ENCODE results near the gene RASGRP4.
"Not testable (repeated sequence)": the region's sequence is repeated elsewhere in the genome, so short reads cannot be mapped to it uniquely, and the experiment has no call there.

The RASGRP4 gene

GRCh38 chr19:38413416-38413815 is 12.6 kb downstream of the RASGRP4 start:
- H3K4me3 ChIP-seq (ENCODE audit: low read length, poor library complexity, severe bottlenecking) = no peak overlapping the region
- no peak overlapping the region for H3K4me2 ChIP-seq (ENCODE audit: low read depth, low read length, poor library complexity, severe bottlenecking)
- no peak overlapping the region for H3K9ac ChIP-seq (ENCODE audit: low read depth, low read length, poor library complexity, severe bottlenecking)
- H3K9me3 ChIP-seq (ENCODE audit: insufficient read depth, low read depth, low read length) = no peaks in the 10 kb centered on the region
- no peaks in the 10 kb centered on the region for H3K27me3 ChIP-seq (ENCODE audit: insufficient read depth, low read length, poor library complexity, severe bottlenecking)
- no peaks in the 10 kb centered on the region for H3K36me3 ChIP-seq (ENCODE audit: insufficient read depth, low read length)
- H3K4me1 ChIP-seq (ENCODE audit: insufficient read depth, low read length, poor library complexity, severe bottlenecking) = no peaks in the 10 kb centered on the region
- H3F3A ChIP-seq (ENCODE audit: low read depth) = no peaks in the 10 kb centered on the region
- no peaks in the 10 kb centered on the region for H3K9me2 ChIP-seq (replicated peaks; ENCODE audit: low read depth, low read length)
- H4K20me1 ChIP-seq (ENCODE audit: insufficient read depth, low read length, poor library complexity, severe bottlenecking) = no peaks in the 10 kb centered on the region
- TF ChIP-seq EZH2phosphoT487 (IDR thresholded peaks at IDR 0.05; ENCODE audit: borderline replicate concordance) (no peak), CTCF (conservative IDR thresholded peaks at IDR 0.05; ENCODE audit: low read length) (no peak)
- H2AFZ ChIP-seq (ENCODE audit: low read length) = no peak overlapping the region
- no peaks in the 10 kb centered on the region for H3K79me2 ChIP-seq (ENCODE audit: insufficient read depth, low read length)

GRCh38 chr19:38412961-38413360 is 13.1 kb downstream of the RASGRP4 start:
- Histone ChIP-seq H3F3A (ENCODE audit: low read depth) (no peaks in the 10 kb centered on the region), H2AFZ (ENCODE audit: low read length) (no peak overlapping the region), H3K4me2 (ENCODE audit: low read depth, low read length, poor library complexity, severe bottlenecking) (no peak overlapping the region), H4K20me1 (ENCODE audit: insufficient read depth, low read length, poor library complexity, severe bottlenecking) (no peaks in the 10 kb centered on the region), H3K9ac (ENCODE audit: low read depth, low read length, poor library complexity, severe bottlenecking) (no peak overlapping the region), H3K4me3 (ENCODE audit: low read length, poor library complexity, severe bottlenecking) (no peak overlapping the region), H3K27me3 (ENCODE audit: insufficient read depth, low read length, poor library complexity, severe bottlenecking) (no peaks in the 10 kb centered on the region), H3K36me3 (ENCODE audit: insufficient read depth, low read length) (no peaks in the 10 kb centered on the region), H3K4me1 (ENCODE audit: insufficient read depth, low read length, poor library complexity, severe bottlenecking) (no peaks in the 10 kb centered on the region), H3K9me3 (ENCODE audit: insufficient read depth, low read depth, low read length) (no peaks in the 10 kb centered on the region), H3K79me2 (ENCODE audit: insufficient read depth, low read length) (no peaks in the 10 kb centered on the region), H3K9me2 (replicated peaks; ENCODE audit: low read depth, low read length) (no peaks in the 10 kb centered on the region)
- TF ChIP-seq CTCF (conservative IDR thresholded peaks at IDR 0.05; ENCODE audit: low read length) (no peak), EZH2phosphoT487 (IDR thresholded peaks at IDR 0.05; ENCODE audit: borderline replicate concordance) (no peak)

- TF ChIP-seq EZH2phosphoT487 (IDR thresholded peaks at IDR 0.05; ENCODE audit: borderline replicate concordance) (no peak), CTCF (conservative IDR thresholded peaks at IDR 0.05; ENCODE audit: low read length) (no peak)
- no peaks in the 10 kb centered on the region for H4K20me1 ChIP-seq (ENCODE audit: insufficient read depth, low read length, poor library complexity, severe bottlenecking)
- H3K79me2 ChIP-seq (ENCODE audit: insufficient read depth, low read length) = no peaks in the 10 kb centered on the region
- no peaks in the 10 kb centered on the region for H3K4me1 ChIP-seq (ENCODE audit: insufficient read depth, low read length, poor library complexity, severe bottlenecking)
- H3K9me3 ChIP-seq (ENCODE audit: insufficient read depth, low read depth, low read length) = no peaks in the 10 kb centered on the region
- H3F3A ChIP-seq (ENCODE audit: low read depth) = no peaks in the 10 kb centered on the region
- no peak overlapping the region for H2AFZ ChIP-seq (ENCODE audit: low read length)
- H3K4me2 ChIP-seq (ENCODE audit: low read depth, low read length, poor library complexity, severe bottlenecking) = no peak overlapping the region
- no peaks in the 10 kb centered on the region for H3K27me3 ChIP-seq (ENCODE audit: insufficient read depth, low read length, poor library complexity, severe bottlenecking)
- no peaks in the 10 kb centered on the region for H3K9me2 ChIP-seq (replicated peaks; ENCODE audit: low read depth, low read length)
- H3K4me3 ChIP-seq (ENCODE audit: low read length, poor library complexity, severe bottlenecking) = no peak overlapping the region
- no peaks in the 10 kb centered on the region for H3K36me3 ChIP-seq (ENCODE audit: insufficient read depth, low read length)
- no peak overlapping the region for H3K9ac ChIP-seq (ENCODE audit: low read depth, low read length, poor library complexity, severe bottlenecking)
Measured at GRCh38 chr19:38412491-38412890, 13.5 kb downstream of the RASGRP4 start.

- H4K20me1 ChIP-seq (ENCODE audit: insufficient read depth, low read length, poor library complexity, severe bottlenecking); H3K27me3 ChIP-seq (ENCODE audit: insufficient read depth, low read length, poor library complexity, severe bottlenecking); H3K9me2 ChIP-seq (replicated peaks; ENCODE audit: low read depth, low read length); H3K79me2 ChIP-seq (ENCODE audit: insufficient read depth, low read length); H3F3A ChIP-seq (ENCODE audit: low read depth); H3K4me1 ChIP-seq (ENCODE audit: insufficient read depth, low read length, poor library complexity, severe bottlenecking); H2AFZ ChIP-seq (ENCODE audit: low read length); H3K9me3 ChIP-seq (ENCODE audit: insufficient read depth, low read depth, low read length); H3K4me2 ChIP-seq (ENCODE audit: low read depth, low read length, poor library complexity, severe bottlenecking); H3K36me3 ChIP-seq (ENCODE audit: insufficient read depth, low read length); H3K9ac ChIP-seq (ENCODE audit: low read depth, low read length, poor library complexity, severe bottlenecking); H3K4me3 ChIP-seq (ENCODE audit: low read length, poor library complexity, severe bottlenecking): not testable (repeated sequence)
Measured at GRCh38 chr19:38411898-38412297, 14.1 kb downstream of the RASGRP4 start.
